NT2/D1 (cell line): ENCODE measurements around the gene MTTP.

ENCODE experiments used
- DNase-seq: peaks from one replicate; pipeline ENCODE4 v3.0.0-alpha.2; 2011; ENCODE audit warnings: low read depth, low spot score
- H3K27me3 ChIP-seq: 2 replicates; pipeline ENCODE4 v1.6.0; 2011; ENCODE audit warnings: mild to moderate bottlenecking; ENCODE audit not compliant: insufficient read length, insufficient read depth
- H3K36me3 ChIP-seq: 2 replicates; pipeline ENCODE4 v1.6.1; 2011; ENCODE audit warnings: mild to moderate bottlenecking, low read length, mixed read lengths; ENCODE audit not compliant: insufficient read depth, insufficient read length
- H3K4me1 ChIP-seq: 2 replicates; pipeline ENCODE4 v1.5.1; 2011; ENCODE audit not compliant: insufficient read depth, insufficient read length
- H3K4me3 ChIP-seq: 2 replicates; pipeline ENCODE4 v1.5.1; 2011; ENCODE audit warnings: low read depth; ENCODE audit not compliant: insufficient read length
- H3K9ac ChIP-seq: 2 replicates; pipeline ENCODE4 v1.6.0; 2011; ENCODE audit warnings: low read depth; ENCODE audit not compliant: insufficient read length
- H3K9me3 ChIP-seq: 2 replicates; pipeline ENCODE4 v1.5.1; 2011; ENCODE audit warnings: mild to moderate bottlenecking, low read length; ENCODE audit not compliant: insufficient read depth
- SUZ12 ChIP-seq: IDR thresholded peaks from 2 replicates; pipeline ENCODE4 v1.6.1; 2011; ENCODE audit not compliant: insufficient read length, insufficient read depth; ENCODE audit errors: extremely low read depth
- YY1 ChIP-seq: IDR thresholded peaks from 2 replicates; pipeline ENCODE4 v1.6.1; 2011; ENCODE audit not compliant: insufficient read length, insufficient read depth
- ZNF274 ChIP-seq: IDR thresholded peaks from 2 replicates; pipeline ENCODE4 v1.6.1; 2011; ENCODE audit warnings: mild to moderate bottlenecking, low read depth, low read length

The MTTP gene

DNA sequence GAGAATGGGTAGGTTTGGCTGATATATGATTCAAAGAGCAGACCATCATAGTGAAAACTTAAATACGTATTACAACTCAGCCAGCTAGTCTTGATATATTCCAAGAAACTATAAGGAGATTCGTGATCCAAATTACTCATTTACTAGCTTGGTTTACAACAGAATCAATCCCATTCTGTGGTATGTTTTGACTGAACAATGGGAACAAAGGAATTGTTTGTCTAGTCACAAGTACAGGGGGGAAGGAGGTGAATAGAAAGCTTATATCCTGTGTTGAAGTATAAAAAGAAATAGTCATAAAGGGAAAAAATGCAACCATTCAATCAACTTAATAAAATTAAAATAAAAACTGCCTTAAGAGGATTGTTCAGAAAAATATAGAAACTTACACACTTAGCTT lies 66.1 kb downstream of the MTTP start:
- H3K4me1 ChIP-seq: no peaks in the 10 kb centered on the region
- no peak for DNase-seq
- H3K36me3 ChIP-seq: no peaks in the 10 kb centered on the region
- no peaks in the 10 kb centered on the region for H3K9me3 ChIP-seq
- no peak overlapping the region for H3K4me3 ChIP-seq
- H3K9ac ChIP-seq: no peak overlapping the region
- no peak for TF ChIP-seq ZNF274
- TF ChIP-seq SUZ12: no peak
- TF ChIP-seq YY1: no peak
- no peaks in the 10 kb centered on the region for H3K27me3 ChIP-seq

DNA sequence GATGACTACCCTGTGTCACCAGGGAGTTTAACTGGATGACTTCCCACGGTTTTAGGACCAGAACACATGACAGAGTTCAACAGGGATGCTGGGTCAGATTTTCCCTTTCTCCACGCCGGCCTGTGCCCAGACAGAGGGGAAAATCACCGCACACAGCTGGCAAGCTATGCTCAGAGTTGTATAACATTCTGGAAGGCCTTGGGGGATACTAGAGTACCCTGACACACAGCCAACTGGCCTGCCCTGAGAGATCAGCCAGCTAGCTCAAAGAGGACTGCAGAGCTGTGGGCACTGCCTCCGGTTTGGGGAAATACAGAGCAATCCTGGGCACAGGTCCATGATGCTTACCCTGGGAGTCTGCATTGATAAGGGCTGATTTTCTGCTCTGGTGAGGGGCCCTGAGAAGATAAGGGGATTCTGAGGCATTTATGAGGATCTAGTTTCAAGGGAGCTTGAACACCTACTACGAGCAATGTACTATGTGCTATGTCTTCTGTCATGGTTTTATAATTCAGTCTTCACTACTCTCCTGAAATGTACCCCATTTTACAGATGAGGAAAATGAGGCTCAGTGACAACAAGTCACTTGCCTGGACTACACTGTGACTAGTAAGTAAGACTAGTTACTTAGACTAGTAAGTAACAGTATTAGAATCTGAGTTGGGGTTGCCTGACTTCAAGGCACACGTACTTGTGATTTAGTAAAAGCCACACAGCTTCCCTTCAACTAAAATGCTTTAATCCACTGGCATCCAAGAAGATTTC lies 68.3 kb downstream of the MTTP start:
- no peak for DNase-seq
- TF ChIP-seq ZNF274 (no peak), YY1 (no peak), SUZ12 (no peak)
- Histone ChIP-seq H3K27me3 (no peaks in the 10 kb centered on the region), H3K9me3 (no peaks in the 10 kb centered on the region), H3K36me3 (no peaks in the 10 kb centered on the region), H3K9ac (no peak overlapping the region), H3K4me3 (no peak overlapping the region), H3K4me1 (no peaks in the 10 kb centered on the region)

DNA sequence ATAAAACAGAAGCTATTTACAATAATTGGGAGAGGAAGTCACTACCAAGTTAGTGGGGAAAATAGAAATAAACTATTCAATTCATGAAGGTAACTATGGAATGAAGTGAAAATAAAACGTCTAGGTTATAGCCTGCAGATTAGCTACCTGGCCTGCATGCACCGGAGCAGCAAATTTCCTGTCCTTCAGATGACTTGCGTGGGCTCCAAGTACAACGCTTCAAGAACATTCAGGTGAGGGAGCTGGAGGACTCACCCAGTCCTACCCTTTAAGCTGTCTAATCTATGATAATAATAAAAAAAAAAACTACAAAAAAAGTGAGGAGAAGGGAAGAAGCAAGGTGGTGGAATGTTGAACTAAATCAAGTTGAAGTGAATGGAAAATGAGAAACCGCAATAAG lies 69.8 kb downstream of the MTTP start:
- no peak overlapping the region for H3K9ac ChIP-seq
- H3K4me1 ChIP-seq: no peaks in the 10 kb centered on the region
- H3K9me3 ChIP-seq: no peaks in the 10 kb centered on the region
- no peaks in the 10 kb centered on the region for H3K27me3 ChIP-seq
- DNase-seq: no peak
- no peaks in the 10 kb centered on the region for H3K36me3 ChIP-seq
- H3K4me3 ChIP-seq: no peak overlapping the region
- TF ChIP-seq ZNF274 (no peak), SUZ12 (no peak), YY1 (no peak)

- peak; percentile 48 for DNase-seq
- Histone ChIP-seq H3K9ac (no peak overlapping the region), H3K27me3 (no peaks in the 10 kb centered on the region), H3K4me1 (no peaks in the 10 kb centered on the region), H3K9me3 (no peaks in the 10 kb centered on the region), H3K4me3 (no peak overlapping the region), H3K36me3 (no peaks in the 10 kb centered on the region)
- TF ChIP-seq ZNF274: no peak
- no peak for TF ChIP-seq SUZ12
- no peak for TF ChIP-seq YY1
Observed at GRCh38 chr4:99645036-99645435, 70.4 kb downstream of the MTTP start.

GRCh38 chr4:99645638-99646037 lies 71.0 kb downstream of the MTTP start:
- no peaks in the 10 kb centered on the region for H3K4me1 ChIP-seq
- no peak for DNase-seq
- no peak for TF ChIP-seq SUZ12
- no peak for TF ChIP-seq ZNF274
- no peak for TF ChIP-seq YY1
- H3K4me3 ChIP-seq: no peak overlapping the region
- no peaks in the 10 kb centered on the region for H3K27me3 ChIP-seq
- H3K36me3 ChIP-seq: no peaks in the 10 kb centered on the region
- H3K9ac ChIP-seq: no peak overlapping the region
- H3K9me3 ChIP-seq: no peaks in the 10 kb centered on the region

- DNase-seq: no peak
- Histone ChIP-seq H3K27me3 (no peaks in the 10 kb centered on the region), H3K9me3 (no peaks in the 10 kb centered on the region), H3K36me3 (no peaks in the 10 kb centered on the region), H3K4me1 (no peaks in the 10 kb centered on the region), H3K9ac (no peak overlapping the region), H3K4me3 (no peak overlapping the region)
- TF ChIP-seq ZNF274 (no peak), SUZ12 (no peak), YY1 (no peak)
Observed at GRCh38 chr4:99647071-99647470, 72.4 kb downstream of the MTTP start.

DNA sequence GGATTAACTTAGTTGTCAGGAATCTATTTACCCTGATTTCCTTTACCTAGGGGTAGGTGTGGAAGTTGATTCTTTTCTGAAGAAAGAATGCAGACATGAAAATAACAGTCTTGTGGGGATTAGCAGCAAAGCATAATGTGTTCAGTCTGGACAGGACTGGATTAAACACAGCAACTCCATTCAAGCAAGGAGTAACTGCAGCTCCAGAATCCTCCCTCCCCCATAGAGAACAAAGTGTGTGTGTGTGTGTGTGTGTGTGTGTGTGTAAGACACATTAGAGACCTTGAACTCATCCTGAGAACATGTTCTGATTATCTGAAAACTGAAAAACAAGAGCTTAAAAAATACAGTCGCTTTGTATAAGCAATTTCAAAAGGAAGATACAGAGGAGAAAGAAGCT lies 73.7 kb downstream of the MTTP start:
- Histone ChIP-seq H3K9me3 (no peaks in the 10 kb centered on the region; the same call in 1 of the 2 replicates), H3K36me3 (no peaks in the 10 kb centered on the region), H3K27me3 (no peaks in the 10 kb centered on the region), H3K9ac (no peak overlapping the region), H3K4me1 (no peaks in the 10 kb centered on the region), H3K4me3 (no peak overlapping the region)
- no peak for DNase-seq
- TF ChIP-seq SUZ12 (no peak), YY1 (no peak)
